ENCODE measurements around the gene RAB1B.

- TF ChIP-seq POLR2AphosphoS5 (IDR thresholded peaks at IDR 0.05) (no peak), CTCF (IDR thresholded peaks at IDR 0.05) (no peak), POLR2A (IDR thresholded peaks at IDR 0.05) (no peak), EP300 (IDR thresholded peaks at IDR 0.05) (no peak)
Measured at GRCh38 chr11:66278363-66279091, 10.1 kb downstream of the RAB1B start.
